Hematopoietic multipotent progenitor cell (in vitro differentiated cells): Measurements from ENCODE around the gene PSPH. TPM values are rescaled to one million over a fixed set of nuclear protein-coding genes. Genes with fewer than 3 reads are reported as not detected.
"Not testable (repeated sequence)": the region's sequence is repeated elsewhere in the genome, so short reads cannot be mapped to it uniquely, and the experiment has no call there.

Experiments used
- DNase-seq, 3 donors: peaks; one replicate each; pipeline ENCODE4 v3.0.0-alpha.2; 2011 to 2015; ENCODE audit warnings: low read depth in 2 of 3, low spot score in 2 of 3
- total RNA-seq: library from RNA; depleted of rRNA; stranded (reverse); fragments of >200 nt; gene quantifications from one replicate; pipeline ENCODE4 v1.2.3, GENCODE V29; 2012

Gene PSPH
- total RNA-seq, 1 donor: 21.0 TPM

DNA sequence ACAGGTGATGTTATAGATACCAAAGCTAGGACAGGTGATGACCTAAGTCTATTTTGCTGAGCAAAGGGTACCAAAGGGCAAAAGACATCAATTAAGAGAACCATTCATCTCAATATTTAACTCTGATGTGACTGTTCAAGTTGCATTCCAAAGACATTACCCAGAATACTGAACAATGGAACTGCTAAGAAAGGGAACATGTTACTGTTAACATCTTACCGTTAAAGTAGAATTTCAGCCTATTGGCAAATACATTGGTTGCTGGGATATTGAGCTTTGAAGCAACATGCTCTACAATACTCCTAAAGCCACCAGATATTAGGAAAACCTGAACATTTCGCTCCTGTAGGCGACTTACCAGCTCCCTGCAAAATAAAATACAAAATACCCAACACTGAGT is 34.2 kb downstream of the PSPH start:
- not testable (repeated sequence) for DNase-seq

DNA sequence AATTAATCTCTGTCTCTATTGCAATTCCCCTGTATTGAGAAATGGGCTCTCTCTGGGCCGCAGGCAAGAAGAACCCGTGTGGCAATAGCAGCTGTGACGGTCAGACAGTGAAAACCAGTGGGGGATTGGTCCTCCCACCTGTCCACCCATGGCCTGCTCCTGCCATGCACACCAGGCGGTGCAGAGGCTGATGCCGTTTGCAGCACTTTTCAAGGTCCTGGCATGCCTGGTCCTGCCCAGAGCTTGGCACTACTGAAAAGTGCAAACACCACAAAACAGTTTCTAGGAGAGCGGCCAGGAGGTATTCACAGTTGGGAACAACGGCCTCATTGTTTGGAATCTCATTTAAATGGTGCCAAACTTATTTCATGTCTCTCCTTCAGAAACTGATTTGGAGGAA is 41.5 kb downstream of the PSPH start:
- DNase-seq: no peak

DNA sequence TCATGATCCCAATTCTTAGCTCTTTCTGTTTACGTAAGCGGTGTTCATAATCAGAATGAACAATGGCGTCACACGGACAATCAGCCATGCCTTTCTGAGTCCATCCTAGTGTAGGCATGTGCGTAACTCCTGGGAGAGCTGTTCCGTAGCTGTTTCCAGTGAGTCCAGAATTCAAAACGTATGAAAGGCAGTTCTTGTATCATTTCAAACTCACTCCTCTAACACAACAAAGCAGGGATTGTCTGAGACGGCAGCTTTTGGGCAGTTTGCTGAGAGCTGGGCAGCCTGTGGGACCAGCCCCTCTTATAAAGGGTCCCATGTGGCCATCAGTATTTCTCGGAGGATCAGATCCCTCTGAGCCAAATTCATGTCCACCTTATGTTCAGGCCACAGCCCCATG is 43.4 kb downstream of the PSPH start:
- no peak for DNase-seq

DNA sequence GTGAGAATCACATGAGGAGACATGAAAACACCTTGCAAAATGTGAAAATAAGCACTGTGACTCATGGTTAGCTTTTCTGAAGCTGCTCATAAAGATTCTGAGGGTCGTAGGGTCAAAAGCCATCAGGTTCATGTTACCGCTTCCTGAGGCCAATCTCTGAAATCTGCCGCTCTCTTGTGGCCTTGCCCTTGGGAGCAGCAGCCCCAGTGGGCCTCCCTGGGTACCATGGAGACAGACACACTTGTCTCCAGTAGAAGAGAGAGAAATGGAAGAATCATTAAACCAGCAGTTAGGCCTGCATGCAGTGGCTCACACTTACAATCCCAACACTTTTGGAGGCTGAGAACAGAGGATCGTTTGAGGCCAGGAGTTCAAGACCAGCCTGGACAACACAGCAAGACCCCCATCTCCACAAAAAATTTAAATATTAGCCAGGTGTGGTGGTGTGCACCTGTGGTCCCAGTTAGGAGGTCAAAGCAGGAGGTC is 44.0 kb downstream of the PSPH start:
- DNase-seq: no peak

DNA sequence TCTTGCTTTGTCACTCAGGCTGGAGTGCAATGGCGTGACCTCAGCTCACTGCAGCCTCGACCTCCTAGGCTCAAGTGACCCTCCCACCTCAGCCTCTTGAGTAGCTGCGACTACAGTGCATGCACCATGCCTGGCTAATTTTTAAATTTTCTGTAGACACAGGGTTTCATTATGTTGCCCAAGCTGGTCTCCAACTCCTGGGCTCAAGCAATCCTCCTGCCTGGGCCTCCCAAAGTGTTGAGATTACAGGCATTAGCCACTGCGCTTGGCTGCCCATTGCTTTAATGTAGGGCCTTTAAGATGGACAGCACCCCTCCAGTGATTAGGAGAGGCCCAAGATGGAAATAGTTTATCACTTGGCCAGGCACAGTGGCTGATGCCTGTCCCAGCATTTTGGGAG is 47.5 kb downstream of the PSPH start:
- no peak for DNase-seq

DNA sequence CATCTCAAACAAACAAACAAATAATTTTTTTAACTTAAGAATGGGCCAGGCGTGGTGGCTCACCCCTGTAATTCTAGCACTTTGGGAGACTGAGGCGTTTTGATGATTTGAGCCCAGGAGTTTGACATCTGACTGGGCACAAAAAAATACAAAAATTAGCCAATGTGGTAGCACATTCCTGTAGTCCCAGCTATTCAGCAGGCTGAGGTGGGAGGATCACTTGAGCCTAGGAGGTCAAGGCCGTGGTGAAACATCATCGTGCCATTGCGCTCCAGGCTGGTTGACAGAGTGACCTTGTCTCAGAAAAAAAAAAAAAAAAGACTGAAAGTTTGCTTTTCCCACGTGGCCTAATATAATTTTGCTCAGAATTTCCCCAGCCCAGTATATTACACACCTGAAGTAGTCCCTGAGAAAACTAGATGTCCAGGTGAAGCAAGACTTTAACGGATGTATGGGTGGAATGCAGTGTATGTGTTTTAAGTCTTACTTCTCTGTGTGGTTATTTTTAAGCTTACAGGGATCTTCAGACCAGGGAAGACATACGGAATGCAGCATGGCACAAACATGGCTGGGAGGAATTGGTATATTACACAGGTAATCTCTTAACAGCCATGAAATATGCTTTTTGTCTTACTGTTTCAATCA is 54.3 kb downstream of the PSPH start:
- no peak for DNase-seq

DNA sequence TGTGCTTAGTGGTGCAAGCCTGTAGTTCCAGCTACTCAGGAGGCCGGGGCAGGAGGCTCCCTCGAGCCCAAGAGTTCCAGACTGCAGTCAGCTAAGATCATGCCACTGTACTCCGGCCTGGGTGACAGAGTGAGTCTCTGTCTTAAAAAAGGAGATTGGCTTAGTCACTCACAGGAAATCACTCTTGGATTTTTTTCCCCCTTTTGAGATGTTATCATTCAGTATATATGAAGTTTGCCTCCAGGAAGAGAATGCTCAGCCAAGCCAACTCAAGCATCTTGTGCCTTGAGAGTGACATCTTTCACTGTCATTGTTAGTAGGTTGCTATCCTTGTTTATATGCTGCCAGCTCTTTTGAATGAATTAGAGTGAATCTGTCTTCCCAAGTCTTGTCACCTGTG is 58.9 kb downstream of the PSPH start:
- no peak for DNase-seq

DNA sequence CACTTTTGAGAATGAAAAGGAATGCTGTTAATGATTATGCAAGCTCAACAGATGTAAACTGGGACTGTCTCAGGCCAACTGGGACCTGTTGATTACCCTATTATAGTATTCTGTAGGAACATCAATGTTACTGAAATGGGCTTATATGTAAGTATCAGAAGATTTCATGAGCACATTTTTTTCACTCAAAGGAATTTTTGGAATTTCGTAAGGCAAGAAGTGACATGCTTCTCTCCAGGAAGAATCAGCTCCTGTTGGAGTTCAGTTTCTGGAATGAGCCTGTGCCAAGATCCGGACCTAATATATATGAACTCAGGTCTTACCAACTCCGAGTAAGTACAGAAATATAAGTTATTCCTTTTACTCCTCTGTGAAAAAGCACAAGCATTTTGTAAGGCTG is 67.7 kb downstream of the PSPH start:
- no peak for DNase-seq

DNA sequence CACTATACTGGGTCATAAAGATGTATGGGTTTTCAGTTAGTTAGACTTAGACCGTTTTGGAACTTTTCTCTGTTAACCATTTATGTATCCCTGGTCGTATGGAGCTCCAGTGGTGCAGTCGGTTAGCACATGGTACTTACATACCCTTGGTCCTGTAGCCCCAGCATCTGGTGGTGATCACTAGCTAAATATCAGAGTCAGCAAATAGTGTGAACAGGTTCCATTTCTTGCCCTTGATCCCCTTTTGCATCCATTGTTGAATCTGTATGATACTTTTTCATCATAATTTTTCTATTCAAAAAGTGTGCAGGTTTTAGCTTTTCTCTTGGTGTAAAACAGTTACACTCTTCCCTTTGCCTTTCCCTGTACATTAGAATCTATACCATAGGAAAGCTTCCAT is 71.0 kb downstream of the PSPH start:
- no peak for DNase-seq

DNA sequence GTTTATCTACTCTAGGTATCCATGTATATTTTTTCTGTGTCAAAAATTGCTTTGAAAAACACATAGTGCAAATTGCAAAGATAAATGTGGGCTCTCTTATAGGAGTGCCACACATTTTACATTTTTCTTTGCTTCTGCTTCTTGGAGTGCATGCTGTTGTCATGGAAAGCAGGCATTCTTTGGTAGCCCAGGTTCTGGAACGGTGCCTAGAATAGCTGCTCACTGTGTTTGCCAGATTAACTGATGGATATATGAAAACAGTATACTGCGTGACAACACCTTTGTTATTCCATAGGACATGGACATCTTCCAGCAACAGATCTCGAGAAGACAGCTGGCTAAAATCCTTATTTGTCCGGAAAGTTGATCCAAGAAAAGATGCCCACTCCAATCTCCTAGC is 73.4 kb downstream of the PSPH start:
- DNase-seq: no peak

DNA sequence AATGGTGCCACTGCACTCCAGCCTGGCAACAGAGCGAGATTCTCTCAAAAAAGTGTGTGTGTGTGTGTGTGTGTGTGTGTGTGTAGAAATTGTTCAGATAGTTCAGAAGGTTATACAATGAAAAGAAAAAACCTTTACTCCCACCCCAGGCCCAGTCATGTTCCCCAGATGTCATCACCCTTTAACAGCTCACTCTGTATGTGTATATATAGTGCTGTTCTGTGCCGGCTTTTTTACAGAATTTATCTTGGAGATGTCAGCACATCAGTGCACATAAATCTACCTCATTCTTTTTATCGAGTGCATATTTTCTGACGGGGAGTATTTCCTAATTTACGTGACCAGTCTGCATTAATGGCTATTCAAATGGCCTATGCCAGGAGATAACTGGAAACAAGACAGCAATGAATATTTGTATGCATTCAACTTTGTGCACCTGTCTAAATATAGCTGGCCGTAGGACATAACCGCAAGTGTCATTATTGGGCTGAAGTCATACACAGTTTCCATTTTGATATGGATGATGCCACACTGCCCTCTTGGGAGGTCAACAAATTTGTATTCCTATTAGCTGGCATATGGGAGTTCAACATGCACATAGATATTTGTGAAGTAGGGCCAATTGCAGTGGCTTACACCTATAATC is 75.1 kb downstream of the PSPH start:
- no peak for DNase-seq

DNA sequence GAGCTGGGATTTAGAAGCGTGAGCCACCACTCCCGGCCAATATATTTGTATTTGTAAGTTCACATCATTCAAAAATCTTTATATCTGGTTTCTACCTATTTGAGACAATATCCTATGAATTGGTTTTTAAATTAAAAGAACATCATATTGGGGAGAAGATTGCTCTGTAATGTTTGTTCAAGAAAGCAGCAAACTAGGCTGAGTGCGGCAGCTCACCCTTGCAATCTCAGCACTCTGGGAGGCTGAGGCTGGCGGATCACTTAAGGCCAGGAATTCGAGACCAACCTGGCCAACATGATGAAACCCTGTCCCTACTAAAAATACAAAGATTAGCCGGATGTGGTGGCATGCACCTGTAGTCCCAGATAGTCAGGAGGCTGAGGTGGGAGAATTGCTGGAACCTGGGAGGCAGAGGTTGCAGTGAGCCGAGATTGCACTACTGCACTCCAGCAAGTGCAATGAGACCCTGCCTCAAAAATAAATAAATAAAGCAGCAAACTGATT is 77.4 kb downstream of the PSPH start:
- DNase-seq: no peak

DNA sequence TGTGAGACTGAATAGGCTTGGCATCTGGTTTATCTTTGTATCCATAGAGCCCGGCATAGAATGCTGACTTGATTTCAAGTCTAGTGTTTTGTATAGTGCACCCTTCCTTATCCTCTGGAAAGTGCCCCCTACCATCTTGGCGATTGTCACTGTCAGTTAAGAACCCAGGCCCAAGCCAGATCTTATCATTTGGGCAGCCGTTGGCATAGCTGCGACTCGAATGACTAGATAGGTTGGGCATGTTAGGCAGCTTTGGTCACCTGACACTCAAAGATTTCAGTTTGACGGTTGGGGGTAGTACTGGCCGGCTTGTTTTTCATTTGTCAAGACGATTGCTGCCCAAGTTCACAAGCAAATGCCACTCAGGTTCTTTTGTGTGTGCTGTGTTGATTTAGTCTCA is 80.3 kb downstream of the PSPH start:
- peak in 2 of 3 donors; percentile 13 to 15 for DNase-seq

DNA sequence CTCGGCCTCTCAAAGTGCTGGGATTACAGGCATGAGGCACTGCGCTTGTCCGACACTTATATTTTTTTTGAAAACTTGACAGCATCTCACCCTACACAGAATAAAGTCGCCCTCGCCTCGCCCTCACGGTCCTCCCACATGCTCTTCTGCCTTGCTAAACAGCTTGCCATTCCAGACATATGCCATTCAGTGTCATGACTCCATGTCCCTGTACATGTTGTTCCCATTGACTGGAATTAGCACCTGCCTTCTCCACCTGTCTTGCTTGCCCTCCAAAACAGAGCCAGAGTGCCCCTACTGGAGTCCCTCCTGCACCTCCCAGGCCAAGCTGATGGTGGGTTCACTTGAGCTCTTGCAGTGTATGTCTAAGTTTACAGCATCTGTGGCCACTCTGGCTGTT is 80.7 kb downstream of the PSPH start:
- no peak for DNase-seq

DNA sequence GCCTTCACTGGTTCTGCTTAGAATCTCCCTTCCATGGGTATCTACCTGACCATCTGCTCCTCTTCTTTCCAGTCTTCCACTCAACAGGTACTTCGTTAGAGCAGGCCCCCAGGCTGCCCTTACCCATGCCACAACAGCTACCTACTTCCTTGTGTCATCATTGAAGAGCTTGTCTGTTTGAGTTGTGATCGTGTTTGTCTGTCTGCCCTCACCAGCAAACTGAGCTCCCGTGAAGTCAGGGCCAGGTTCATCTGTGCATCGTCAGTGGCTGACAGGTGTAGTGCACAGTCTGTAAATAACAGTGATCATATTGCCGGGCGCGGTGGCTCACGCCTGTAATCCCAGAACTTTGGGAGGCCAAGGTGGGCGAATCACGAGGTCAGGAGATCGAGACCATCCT is 81.9 kb downstream of the PSPH start:
- no peak for DNase-seq

DNA sequence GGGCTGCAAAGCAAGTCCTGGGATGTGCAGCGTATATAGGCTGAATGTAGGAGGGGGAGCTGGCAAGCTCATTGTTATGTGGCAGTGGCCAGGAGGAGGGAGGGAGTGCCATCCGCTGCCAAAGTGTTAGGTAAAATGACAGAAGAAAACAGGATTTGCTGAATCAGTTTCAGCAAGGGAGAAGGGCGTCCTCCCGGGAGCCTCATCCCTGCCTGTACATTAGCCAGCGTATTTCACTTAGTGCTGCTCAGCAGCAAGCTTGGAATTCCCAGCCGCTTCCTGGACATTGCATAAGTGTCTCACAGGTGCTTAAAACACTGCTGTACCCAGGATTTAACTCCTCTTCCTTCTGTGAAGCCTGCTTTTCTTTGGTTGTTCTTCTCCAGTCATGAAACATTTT is 84.4 kb downstream of the PSPH start:
- no peak for DNase-seq

DNA sequence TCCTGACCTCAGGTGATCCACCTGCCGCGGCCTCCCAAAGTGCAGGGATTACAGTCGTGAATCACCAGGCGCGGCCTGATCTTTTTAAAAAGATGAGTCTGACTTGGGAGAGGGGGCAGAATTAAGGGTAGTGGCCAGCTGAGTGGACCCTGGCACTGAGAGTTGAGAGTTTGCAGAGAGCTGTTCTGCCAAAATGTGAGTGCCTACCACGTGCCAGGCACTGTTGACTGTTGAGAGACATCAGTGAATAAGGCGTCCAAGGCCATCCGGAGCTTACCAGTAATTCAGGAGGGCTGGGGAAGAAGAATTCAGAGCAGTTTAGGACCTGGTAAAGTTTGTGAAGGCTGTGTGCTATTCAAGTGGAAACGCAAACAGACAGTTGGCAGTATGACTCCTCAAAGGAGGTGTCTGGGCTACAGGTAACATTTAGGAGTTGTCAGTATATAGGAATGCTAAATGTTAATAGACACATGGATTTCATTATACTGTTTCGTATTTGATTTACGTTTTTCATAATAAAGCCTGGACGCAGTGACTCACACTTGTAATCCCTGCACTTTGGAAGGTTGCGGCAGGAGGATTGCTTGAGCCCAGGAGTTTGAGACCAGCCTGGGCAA is 85.3 kb downstream of the PSPH start:
- DNase-seq: no peak

DNA sequence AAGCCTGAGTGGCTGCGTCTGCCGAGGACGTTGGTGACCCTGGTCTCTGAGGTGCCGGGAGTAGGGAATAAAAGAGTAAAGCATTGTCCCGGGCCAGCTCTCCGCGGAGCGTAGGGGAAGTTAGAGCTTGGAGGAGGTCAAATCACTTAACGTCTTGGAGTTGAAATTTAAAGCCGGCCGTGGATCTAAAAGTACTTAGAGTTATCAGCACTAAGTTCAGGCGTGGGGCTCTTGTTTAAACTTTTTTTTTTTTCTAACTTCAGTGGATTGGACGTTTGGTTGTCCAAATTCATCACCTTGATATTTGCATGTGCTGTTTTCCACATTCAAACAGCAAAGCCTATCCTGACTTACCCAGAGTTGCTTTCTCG is 86.2 kb downstream of the PSPH start:
- DNase-seq: peak in 1 of 3 donors; percentile 11

DNA sequence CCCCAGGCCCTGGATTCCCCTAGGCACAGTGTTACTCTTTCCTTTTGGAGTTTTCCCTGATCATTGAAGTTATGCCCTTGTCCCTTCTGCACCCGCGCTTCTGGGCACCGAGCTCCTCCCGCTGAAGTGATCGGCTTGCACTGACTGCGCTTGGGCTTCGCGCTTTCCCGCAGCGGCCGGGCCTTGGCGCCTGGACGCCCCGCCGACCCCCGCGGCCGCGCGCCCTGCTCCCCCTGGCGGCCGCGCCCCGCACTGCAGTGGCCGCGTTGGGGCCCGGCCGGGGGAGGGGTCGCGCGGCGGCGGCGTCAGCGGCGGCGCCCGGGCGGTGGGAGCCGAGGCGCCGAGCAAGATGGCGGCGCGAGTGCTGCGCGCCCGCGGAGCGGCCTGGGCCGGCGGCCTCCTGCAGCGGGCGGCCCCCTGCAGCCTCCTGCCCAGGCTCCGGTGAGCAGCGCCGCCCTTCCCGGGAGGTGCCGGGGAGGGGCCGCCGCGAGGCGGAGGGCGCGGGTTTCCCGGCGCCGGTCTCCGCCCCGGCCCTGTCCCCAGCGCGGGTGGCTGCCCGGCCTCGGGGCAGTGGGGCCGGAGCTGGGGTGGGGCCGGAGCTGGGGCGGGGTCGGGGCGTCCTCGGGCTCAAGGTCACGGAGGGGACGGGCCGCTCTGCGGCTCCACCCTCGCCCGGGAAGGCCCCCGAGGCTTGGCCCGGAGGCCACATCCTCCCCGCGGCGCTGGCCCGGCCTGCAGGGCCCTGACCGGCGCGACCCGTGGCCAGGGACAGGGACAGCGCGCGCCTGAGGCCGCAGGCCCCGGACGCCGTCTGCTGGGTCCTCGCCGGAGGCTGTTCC is 86.8 kb downstream of the PSPH start, which contains the start of gene NIPSNAP2:
NIPSNAP2 (plus strand) TSS at position 325 of the 839 bp plus-strand sequence; CDS start at position 350, 25 bp downstream.
- DNase-seq: peak; percentile 63 to 73 (median 67)

DNA sequence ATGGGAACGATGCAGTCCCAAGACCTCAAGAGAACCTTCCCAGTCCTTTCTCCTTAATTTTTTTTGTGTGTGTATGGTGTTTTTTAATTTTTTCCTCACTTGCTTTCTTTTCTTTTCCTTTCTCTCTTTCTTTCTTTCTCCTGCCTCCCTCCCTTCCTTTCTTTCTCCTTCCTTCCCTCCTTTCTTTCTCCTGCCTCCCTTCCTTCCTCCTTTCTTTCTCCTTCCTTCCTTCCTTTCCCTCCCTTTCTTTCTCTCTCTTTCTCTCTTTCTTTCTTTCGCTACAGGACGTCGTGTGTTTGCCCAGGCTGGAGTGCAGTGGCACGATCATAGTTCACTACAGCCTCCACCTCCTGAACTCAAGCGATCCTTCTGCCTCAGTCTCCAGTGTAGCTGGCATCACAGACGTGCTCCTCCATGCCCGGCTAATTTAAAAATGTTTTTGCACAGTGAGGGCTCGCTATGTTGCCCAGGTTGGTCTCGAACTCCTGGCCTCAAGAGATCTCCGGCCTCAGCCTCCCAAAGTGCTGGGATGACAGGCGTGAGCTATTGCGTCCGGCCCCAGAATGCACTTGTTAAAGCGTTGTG is 87.6 kb downstream of the PSPH start:
- DNase-seq: no peak

DNA sequence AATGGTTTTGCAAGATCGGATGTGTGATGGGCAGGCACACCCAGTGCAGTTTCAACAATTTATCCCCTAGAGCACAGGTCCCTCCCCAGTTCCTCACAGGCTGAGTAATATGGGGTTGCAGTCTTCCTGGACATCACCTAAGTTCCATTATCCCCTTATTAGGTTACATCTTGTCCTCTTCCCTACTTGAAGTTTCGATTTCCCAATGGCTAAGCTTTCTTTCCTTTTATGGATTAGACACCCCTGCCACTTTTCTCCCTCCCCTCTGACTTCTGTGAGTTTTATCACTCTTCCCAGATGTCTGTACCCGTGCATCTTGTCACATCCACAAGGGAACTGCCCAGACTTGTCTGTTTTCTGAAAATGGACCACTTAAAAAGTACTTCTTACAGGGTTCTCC is 89.2 kb downstream of the PSPH start:
- no peak for DNase-seq
